Fibroblast of the aortic adventitia (primary cell): ENCODE measurements around the gene PLEKHA6. TPM values are rescaled to one million over a fixed set of nuclear protein-coding genes. Genes with fewer than 3 reads are reported as not detected.

Experiments
- DNase-seq: peaks from one replicate; pipeline ENCODE4 v3.0.0-alpha.2; 2010; ENCODE audit warnings: low read depth
- H3K4me3 ChIP-seq: 2 replicates; pipeline ENCODE4 v1.5.1; 2011; ENCODE audit warnings: low read depth, mild to moderate bottlenecking, control low read depth, low read length, moderate library complexity
- total RNA-seq: library from RNA; depleted of rRNA; stranded (reverse); fragments of >200 nt; gene quantifications from 2 replicates; pipeline ENCODE4 v1.2.3, GENCODE V29; 2012; ENCODE audit warnings: low replicate concordance
- TF ChIP-seq, protein P1 (sequence below): IDR thresholded peaks from 2 replicates; pipeline ENCODE4 v1.5.1; 2011; ENCODE audit warnings: mild to moderate bottlenecking, low read length, control low read depth, inconsistent platforms; ENCODE audit not compliant: insufficient read depth

PLEKHA6 gene
- total RNA-seq, 1 donor = 3.6 TPM

DNA sequence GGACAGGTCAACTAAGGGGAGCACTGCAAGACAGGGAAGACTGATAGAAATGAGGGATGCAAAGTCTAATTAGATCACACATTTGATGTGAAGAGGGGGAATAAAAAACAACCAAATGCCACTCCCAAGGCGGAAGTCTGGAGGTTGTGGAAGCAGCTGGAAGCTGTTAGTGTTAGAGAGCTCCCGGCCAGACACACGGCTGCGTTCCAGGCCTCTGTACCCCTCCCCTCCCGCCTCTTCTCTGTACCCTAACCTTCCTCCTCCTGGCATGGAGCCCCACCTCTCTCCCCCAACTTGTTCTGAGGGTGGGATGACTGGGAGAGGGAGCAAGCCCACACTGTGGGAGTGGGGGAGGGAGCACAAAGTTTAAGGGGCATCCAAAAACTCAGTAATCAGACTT is 67.0 kb downstream of the PLEKHA6 start:
- no peak for DNase-seq
- H3K4me3 ChIP-seq = no peak overlapping the region
- TF ChIP-seq, protein P1, sequence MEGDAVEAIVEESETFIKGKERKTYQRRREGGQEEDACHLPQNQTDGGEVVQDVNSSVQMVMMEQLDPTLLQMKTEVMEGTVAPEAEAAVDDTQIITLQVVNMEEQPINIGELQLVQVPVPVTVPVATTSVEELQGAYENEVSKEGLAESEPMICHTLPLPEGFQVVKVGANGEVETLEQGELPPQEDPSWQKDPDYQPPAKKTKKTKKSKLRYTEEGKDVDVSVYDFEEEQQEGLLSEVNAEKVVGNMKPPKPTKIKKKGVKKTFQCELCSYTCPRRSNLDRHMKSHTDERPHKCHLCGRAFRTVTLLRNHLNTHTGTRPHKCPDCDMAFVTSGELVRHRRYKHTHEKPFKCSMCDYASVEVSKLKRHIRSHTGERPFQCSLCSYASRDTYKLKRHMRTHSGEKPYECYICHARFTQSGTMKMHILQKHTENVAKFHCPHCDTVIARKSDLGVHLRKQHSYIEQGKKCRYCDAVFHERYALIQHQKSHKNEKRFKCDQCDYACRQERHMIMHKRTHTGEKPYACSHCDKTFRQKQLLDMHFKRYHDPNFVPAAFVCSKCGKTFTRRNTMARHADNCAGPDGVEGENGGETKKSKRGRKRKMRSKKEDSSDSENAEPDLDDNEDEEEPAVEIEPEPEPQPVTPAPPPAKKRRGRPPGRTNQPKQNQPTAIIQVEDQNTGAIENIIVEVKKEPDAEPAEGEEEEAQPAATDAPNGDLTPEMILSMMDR = no peak

DNA sequence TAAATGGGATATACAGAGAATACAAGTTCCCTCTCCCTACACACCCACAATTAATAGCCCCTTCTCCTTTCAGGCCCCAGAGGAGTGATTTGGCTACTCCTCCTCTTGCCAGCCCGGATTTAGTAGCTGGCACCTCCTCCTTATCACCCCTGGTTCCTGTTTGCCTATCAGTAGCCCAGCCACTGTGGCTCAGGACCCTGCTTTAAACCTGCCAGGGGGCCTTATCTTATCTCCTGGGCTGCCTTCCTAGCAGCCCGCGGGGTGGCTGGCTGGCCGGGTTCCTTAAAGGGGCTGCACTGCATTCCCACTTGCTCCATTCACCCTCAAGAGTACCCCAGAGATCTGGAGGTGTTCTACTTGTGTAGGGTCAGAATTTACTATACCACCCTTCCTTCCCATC is 70.4 kb downstream of the PLEKHA6 start:
- no peak for DNase-seq
- H3K4me3 ChIP-seq = no peak overlapping the region
- TF ChIP-seq, protein P1 = no peak

DNA sequence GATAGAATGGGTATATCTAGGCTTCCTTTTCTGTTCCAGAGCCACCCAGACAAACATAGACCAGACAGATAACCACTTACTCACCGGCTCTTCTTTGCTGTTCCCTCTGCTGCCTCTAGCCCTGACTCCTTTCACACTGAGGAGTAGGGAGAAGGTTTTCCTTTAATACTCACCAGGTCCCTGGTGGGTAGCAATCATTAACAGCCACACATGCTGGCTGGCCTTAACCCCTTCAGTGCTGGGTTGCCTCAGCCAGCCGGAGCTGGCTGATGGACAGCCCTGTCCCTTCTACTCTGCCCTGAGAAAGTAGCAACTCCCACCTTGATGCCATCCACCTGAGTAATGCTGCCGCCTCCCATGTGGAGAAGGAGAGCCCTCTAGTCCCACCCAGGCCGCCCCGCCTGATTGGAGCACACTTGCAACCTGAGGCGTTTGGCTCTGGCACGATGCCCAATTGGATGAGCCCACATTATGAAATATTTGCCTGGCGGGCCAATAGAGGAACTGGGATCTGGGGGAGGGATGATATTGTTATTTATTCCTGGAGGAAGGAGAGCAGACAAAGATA is 71.6 kb downstream of the PLEKHA6 start:
- no peak overlapping the region for H3K4me3 ChIP-seq
- TF ChIP-seq, protein P1 = no peak
- no peak for DNase-seq

DNA sequence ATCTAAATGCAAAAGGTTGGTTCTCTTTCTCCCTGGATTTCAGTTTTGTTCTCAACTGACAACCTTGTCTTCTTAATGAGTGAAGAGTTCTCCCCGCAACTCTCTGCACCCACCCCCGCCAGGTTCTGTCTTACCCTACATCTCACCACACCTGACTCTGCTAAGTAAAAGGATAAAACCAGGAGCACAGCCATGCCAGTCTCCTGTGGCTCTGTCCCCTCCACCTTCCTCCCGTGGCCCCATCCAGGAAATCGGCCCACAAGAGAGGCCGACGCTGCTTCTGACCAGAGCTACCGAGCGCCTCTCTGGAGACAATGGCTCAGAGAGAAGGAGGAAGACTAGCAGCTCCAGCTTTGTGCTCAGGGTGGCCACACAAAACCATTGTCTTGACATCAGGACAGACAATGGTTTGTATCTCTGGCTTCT is 72.2 kb downstream of the PLEKHA6 start:
- TF ChIP-seq, protein P1 = no peak
- no peak for DNase-seq
- H3K4me3 ChIP-seq = no peak overlapping the region

DNA sequence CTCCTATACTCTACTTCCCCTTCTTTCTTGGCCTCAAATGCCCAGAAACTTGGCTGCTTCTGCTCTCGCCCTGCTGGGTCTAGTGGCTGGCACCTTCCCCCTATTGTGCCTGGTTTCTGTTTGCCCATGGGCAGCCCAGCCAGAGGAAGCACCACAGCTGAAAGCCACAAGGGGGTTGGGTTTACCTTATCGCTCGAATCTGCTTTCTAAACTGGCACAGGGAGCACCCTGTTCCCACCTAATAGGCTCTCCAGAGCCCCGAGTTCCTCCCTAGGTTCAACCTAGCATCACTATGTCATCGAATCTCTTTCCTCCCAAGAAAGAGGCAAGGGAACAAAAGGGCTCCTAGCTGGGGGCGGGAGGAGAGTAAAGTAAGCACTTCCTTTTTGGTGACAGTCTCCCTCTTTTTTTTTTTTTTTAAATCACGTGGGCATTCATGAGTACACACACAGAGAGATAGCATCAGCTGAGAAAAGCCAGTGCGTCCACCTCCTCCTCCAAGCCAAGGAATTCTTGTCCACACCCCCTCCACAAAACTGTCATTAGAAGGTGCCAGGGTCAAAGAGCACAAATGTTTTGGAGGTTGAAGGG is 72.8 kb downstream of the PLEKHA6 start:
- no peak overlapping the region for H3K4me3 ChIP-seq

DNA sequence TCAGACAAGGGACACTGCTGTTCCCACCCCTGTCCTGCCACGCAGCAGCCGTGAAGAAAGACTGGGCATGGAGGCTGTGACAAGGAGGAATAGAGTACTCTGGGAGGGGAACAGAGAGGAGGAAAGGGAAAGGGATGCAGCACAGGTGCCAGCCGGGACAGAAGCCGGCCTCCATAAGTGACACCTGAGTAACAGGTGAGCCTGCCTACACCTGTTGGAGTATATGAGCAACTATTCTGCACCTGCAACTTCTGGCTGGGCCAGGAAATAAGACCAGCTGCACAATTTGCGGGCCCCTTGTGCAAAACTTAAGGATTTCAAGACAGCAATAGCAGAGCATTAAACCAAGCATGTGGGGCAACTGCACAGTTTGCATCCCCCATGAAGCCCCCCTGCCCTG is 73.4 kb downstream of the PLEKHA6 start:
- no peak for DNase-seq
- H3K4me3 ChIP-seq = no peak overlapping the region
- TF ChIP-seq, protein P1 = no peak

More for the DNA sequence above, 72.8 kb downstream of the PLEKHA6 start:
- TF ChIP-seq, protein P1 = no peak
- DNase-seq = no peak
